ENCODE results near the gene DMAC2L.
A peak's percentile ranks its signal among the peaks of the same experiment; 100 is the strongest.
"Not testable (repeated sequence)": the region's sequence is repeated elsewhere in the genome, so short reads cannot be mapped to it uniquely, and the experiment has no call there.

DMAC2L gene

GRCh38 chr14:50354527-50354926 lies 42.4 kb downstream of the DMAC2L start:
- DNase-seq: no peak

- no peak for DNase-seq
Observed at GRCh38 chr14:50355692-50356091, 43.6 kb downstream of the DMAC2L start.

GRCh38 chr14:50356283-50356682 lies 44.2 kb downstream of the DMAC2L start:
- DNase-seq: not testable (repeated sequence)

- no peak for DNase-seq
Observed at GRCh38 chr14:50357124-50357523, 45.0 kb downstream of the DMAC2L start.

GRCh38 chr14:50357753-50358395 lies 45.8 kb downstream of the DMAC2L start:
- DNase-seq: peak in 1 of 51 donors; percentile 48

GRCh38 chr14:50359631-50360030 lies 47.5 kb downstream of the DMAC2L start:
- no peak for DNase-seq

GRCh38 chr14:50360093-50360492 lies 48.0 kb downstream of the DMAC2L start:
- DNase-seq: no peak

GRCh38 chr14:50360851-50361250 lies 48.7 kb downstream of the DMAC2L start:
- no peak for DNase-seq

- DNase-seq: not testable (repeated sequence)
Observed at GRCh38 chr14:50361473-50362403, 49.6 kb downstream of the DMAC2L start.

- no peak for DNase-seq
Observed at GRCh38 chr14:50362764-50363713, 50.9 kb downstream of the DMAC2L start.

GRCh38 chr14:50363714-50364111 lies 51.6 kb downstream of the DMAC2L start:
- no peak for DNase-seq

GRCh38 chr14:50364792-50365191 lies 52.7 kb downstream of the DMAC2L start:
- DNase-seq: no peak

GRCh38 chr14:50365572-50365971 lies 53.4 kb downstream of the DMAC2L start:
- DNase-seq: not testable (repeated sequence)

- DNase-seq: no peak
Observed at GRCh38 chr14:50366115-50366514, 54.0 kb downstream of the DMAC2L start.

- DNase-seq: no peak
Observed at GRCh38 chr14:50366589-50366988, 54.5 kb downstream of the DMAC2L start.

- DNase-seq: no peak
Observed at GRCh38 chr14:50371546-50371945, 59.4 kb downstream of the DMAC2L start.

GRCh38 chr14:50373959-50374358 lies 61.8 kb downstream of the DMAC2L start:
- DNase-seq: no peak

- no peak for DNase-seq
Observed at GRCh38 chr14:50375760-50376159, 63.6 kb downstream of the DMAC2L start.
